SK-N-SH (cell line): ENCODE measurements around the gene SCNN1B. TPM values are rescaled to one million over a fixed set of nuclear protein-coding genes. Genes with fewer than 3 reads are reported as not detected.

ENCODE experiments used
- CTCF ChIA-PET: fragments of 300-600, 350-600 bp; formaldehyde crosslinking; extraction: SDS; loops from one replicate; lab custom pipeline; 2021; lab: Yijun Ruan, JAX
- POLR2A ChIA-PET: fragments of 350-600 bp; sonication (Branson Sonifier 250); formaldehyde crosslinking; extraction: SDS; loops from one replicate; lab custom pipeline; 2020; ENCODE audit warnings: antibody characterized with exemption, inconsistent platforms; lab: Yijun Ruan, JAX
- DNase-seq: peaks from one replicate; pipeline ENCODE4 v3.0.0; 2012
- H2AFZ ChIP-seq: fragments of 200-600 bp; sonication (generic); 2 replicates; pipeline ENCODE4 v1.8.1; 2016; ENCODE audit warnings: antibody characterized with exemption, mild to moderate bottlenecking, low read depth
- H3F3A ChIP-seq: fragments of 200-600 bp; sonication (generic); replicated peaks from 2 replicates; pipeline ENCODE3; 2016; ENCODE audit warnings: antibody characterized with exemption, mild to moderate bottlenecking; ENCODE audit not compliant: insufficient read depth
- H3K27ac ChIP-seq, 2 experiments: fragments of 200-500 bp in 1 of 2; fragments of 200-600 bp in 1 of 2; sonication (Bioruptor generic) in 1 of 2; sonication (generic), shearing (Covaris generic) in 1 of 2; 2 replicates each; pipeline versions ENCODE4 v1.5.1 to v1.6.1; 2014 to 2016; ENCODE audit warnings: low read depth in 2 of 2, inconsistent platforms in 1 of 2, low read length in 1 of 2, mild to moderate bottlenecking in 1 of 2, mixed read lengths in 1 of 2
- H3K27me3 ChIP-seq: fragments of 200-600 bp; sonication (generic), shearing (Covaris generic); 2 replicates; pipeline ENCODE4 v1.6.1; 2016; ENCODE audit warnings: mixed run types; ENCODE audit not compliant: insufficient read depth
- H3K36me3 ChIP-seq, 2 experiments: fragments of 200-500 bp in 1 of 2; fragments of 200-600 bp in 1 of 2; sonication (Bioruptor generic) in 1 of 2; sonication (generic) in 1 of 2; replicated peaks in 1 of 2; 2 replicates each; pipeline versions ENCODE3 to v1.5.1; 2014 to 2016; ENCODE audit warnings: low read length in 1 of 2, mild to moderate bottlenecking in 1 of 2; ENCODE audit not compliant: insufficient read depth in 2 of 2, control insufficient read depth in 1 of 2
- H3K4me1 ChIP-seq, 2 experiments: fragments of 200-500 bp in 1 of 2; fragments of 200-600 bp in 1 of 2; sonication (Bioruptor generic) in 1 of 2; sonication (generic), shearing (Covaris generic) in 1 of 2; 2 replicates each; pipeline versions ENCODE4 v1.5.1 to v1.6.1; 2014 to 2016; ENCODE audit warnings: low read depth in 1 of 2, low read length in 1 of 2, mixed run types in 1 of 2; ENCODE audit not compliant: insufficient read depth in 2 of 2, control insufficient read depth in 1 of 2
- H3K4me2 ChIP-seq: fragments of 200-600 bp; sonication (generic), shearing (Covaris generic); 2 replicates; pipeline ENCODE4 v1.6.1; 2017; ENCODE audit warnings: mixed run types
- H3K4me3 ChIP-seq, 2 experiments: fragments of 200-500 bp in 1 of 2; fragments of 200-600 bp in 1 of 2; sonication (Bioruptor generic) in 1 of 2; sonication (generic), shearing (Covaris generic) in 1 of 2; 2 replicates each; pipeline versions ENCODE4 v1.5.1 to v1.8.1; 2014 to 2016; ENCODE audit warnings: low read depth in 2 of 2, inconsistent platforms in 1 of 2, low read length in 1 of 2, mild to moderate bottlenecking in 1 of 2, mixed read lengths in 1 of 2, moderate library complexity in 1 of 2
- H3K79me2 ChIP-seq: fragments of 200-600 bp; sonication (generic); 2 replicates; pipeline ENCODE4 v1.8.1; 2017; ENCODE audit warnings: mild to moderate bottlenecking; ENCODE audit not compliant: insufficient read depth
- H3K9ac ChIP-seq: fragments of 200-600 bp; sonication (generic); 2 replicates; pipeline ENCODE4 v1.6.1; 2017; ENCODE audit warnings: mixed run types
- H3K9me2 ChIP-seq: fragments of 200-600 bp; sonication (generic); 2 replicates; pipeline ENCODE4 v1.6.1; 2017; ENCODE audit warnings: mixed run types
- H3K9me3 ChIP-seq: fragments of 200-600 bp; sonication (generic); 2 replicates; pipeline ENCODE4 v1.6.1; 2017; ENCODE audit warnings: mixed run types, mild to moderate bottlenecking, moderate library complexity
- H4K20me1 ChIP-seq: fragments of 200-600 bp; sonication (generic); 2 replicates; pipeline ENCODE4 v1.6.1; 2017; ENCODE audit warnings: mild to moderate bottlenecking, mixed run types; ENCODE audit not compliant: insufficient read depth
- ELF1 ChIP-seq: IDR thresholded peaks from 2 replicates; pipeline ENCODE4 v1.4.0; 2012
- FOSL2 ChIP-seq: IDR thresholded peaks from 2 replicates; pipeline ENCODE4 v1.4.0; 2012; ENCODE audit warnings: low read depth, mild to moderate bottlenecking, moderate library complexity, borderline replicate concordance
- FOXJ3 ChIP-seq: sonication (generic); formaldehyde crosslinking; IDR thresholded peaks from 2 replicates; pipeline ENCODE4 v1.5.1; 2020; ENCODE audit warnings: mild to moderate bottlenecking, missing genetic modification reagents
- FOXM1 ChIP-seq: IDR thresholded peaks from 2 replicates; pipeline ENCODE4 v1.4.0; 2012; ENCODE audit warnings: low read depth, mild to moderate bottlenecking
- GABPA ChIP-seq: IDR thresholded peaks from 2 replicates; pipeline ENCODE4 v1.4.0; 2012; ENCODE audit warnings: low read depth, mild to moderate bottlenecking
- GATA2 ChIP-seq: sonication (generic); formaldehyde crosslinking; IDR thresholded peaks from 2 replicates; pipeline ENCODE4 v1.5.0; 2020; ENCODE audit warnings: mild to moderate bottlenecking, missing genetic modification reagents
- JUND ChIP-seq: IDR thresholded peaks from 2 replicates; pipeline ENCODE4 v1.4.0; 2012
- MEF2A ChIP-seq: IDR thresholded peaks from 2 replicates; pipeline ENCODE4 v1.4.0; 2012; ENCODE audit warnings: low read depth, borderline replicate concordance
- RXRA ChIP-seq: IDR thresholded peaks from 2 replicates; pipeline ENCODE4 v1.4.0; 2012; ENCODE audit warnings: low read depth, mild to moderate bottlenecking, borderline replicate concordance
- SIN3A ChIP-seq: IDR thresholded peaks from 2 replicates; pipeline ENCODE4 v1.6.1; 2012; ENCODE audit warnings: low read depth, mild to moderate bottlenecking, low read length, moderate library complexity, borderline replicate concordance
- YY1 ChIP-seq: IDR thresholded peaks from 2 replicates; pipeline ENCODE4 v1.4.0; 2012; ENCODE audit warnings: low read depth, mild to moderate bottlenecking
- WGBS: methylation state at CpG from one replicate; pipeline ENCODE4 v1.1.6; 2017; ENCODE audit warnings: low lambda C conversion rate; 5-methylcytosine and 5-hydroxymethylcytosine counted together
- polyA plus RNA-seq, 3 experiments: library from polyadenylated mRNA; depleted of rRNA; stranded (reverse); fragments of >200 nt; gene quantifications; 2 replicates each; pipeline ENCODE4 v1.2.3, GENCODE V29; 2012
- TF ChIP-seq, protein P1 (sequence below): fragments of 150-350 bp; IDR thresholded peaks from 2 replicates; pipeline ENCODE4 v1.6.1; 2017; ENCODE audit warnings: antibody characterized with exemption, low read length, low read depth, borderline replicate concordance
- TF ChIP-seq, protein P2 (sequence below): IDR thresholded peaks from 2 replicates; pipeline ENCODE4 v1.4.0; 2012; ENCODE audit warnings: low read depth
- TF ChIP-seq, protein P3 (sequence below): IDR thresholded peaks from 2 replicates; pipeline ENCODE4 v1.4.0; 2012; ENCODE audit warnings: low read depth, borderline replicate concordance
- TF ChIP-seq, protein P4 (sequence below): IDR thresholded peaks from 2 replicates; pipeline ENCODE4 v1.4.0; 2012; ENCODE audit warnings: low read depth, borderline replicate concordance

The SCNN1B gene
- polyA plus RNA-seq, 1 of the 3 experiments (the other 2 are of a cell fraction): not detected

DNA sequence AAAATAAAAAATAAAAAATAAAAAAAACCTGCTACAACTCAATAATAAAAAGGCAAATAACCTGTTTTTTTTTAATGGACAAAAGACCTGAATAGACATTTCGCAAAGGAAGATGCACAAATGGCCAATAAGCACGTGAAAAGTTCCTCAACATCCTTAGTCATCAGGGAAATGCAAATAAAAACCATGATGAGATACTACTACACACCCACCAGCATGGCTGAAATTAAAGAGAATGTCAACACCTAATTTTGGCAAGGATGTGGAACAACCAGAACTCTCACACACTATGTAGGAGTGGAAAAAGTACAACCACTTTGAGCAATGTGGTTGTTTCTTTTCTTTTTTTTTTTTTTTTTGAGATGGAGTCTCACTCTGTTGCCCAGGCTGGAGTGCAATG is 126.2 kb downstream of the SCNN1B start:
- ChIA-PET CTCF (no interaction called here), POLR2A (no interaction called here)
- DNase-seq: no peak
- H3K9ac ChIP-seq: no peak overlapping the region
- no peaks in the 10 kb centered on the region for H3K9me2 ChIP-seq
- peaks cover 11 to 24% of the 10 kb centered on the region in 2 experiments for H3K36me3 ChIP-seq
- H3K27ac ChIP-seq: no peak overlapping the region
- no peak overlapping the region for H2AFZ ChIP-seq
- no peak for TF ChIP-seq ELF1
- TF ChIP-seq FOXM1: no peak
- TF ChIP-seq, protein P1, sequence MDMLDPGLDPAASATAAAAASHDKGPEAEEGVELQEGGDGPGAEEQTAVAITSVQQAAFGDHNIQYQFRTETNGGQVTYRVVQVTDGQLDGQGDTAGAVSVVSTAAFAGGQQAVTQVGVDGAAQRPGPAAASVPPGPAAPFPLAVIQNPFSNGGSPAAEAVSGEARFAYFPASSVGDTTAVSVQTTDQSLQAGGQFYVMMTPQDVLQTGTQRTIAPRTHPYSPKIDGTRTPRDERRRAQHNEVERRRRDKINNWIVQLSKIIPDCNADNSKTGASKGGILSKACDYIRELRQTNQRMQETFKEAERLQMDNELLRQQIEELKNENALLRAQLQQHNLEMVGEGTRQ: no peak
- TF ChIP-seq GATA2: no peak
- no peak for TF ChIP-seq YY1
- TF ChIP-seq, protein P2, sequence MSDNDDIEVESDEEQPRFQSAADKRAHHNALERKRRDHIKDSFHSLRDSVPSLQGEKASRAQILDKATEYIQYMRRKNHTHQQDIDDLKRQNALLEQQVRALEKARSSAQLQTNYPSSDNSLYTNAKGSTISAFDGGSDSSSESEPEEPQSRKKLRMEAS: no peak
- TF ChIP-seq GABPA: no peak
- TF ChIP-seq SIN3A: no peak
- no peak for TF ChIP-seq FOXJ3
- no peak for TF ChIP-seq FOSL2
- no peak for TF ChIP-seq RXRA
- TF ChIP-seq, protein P3, sequence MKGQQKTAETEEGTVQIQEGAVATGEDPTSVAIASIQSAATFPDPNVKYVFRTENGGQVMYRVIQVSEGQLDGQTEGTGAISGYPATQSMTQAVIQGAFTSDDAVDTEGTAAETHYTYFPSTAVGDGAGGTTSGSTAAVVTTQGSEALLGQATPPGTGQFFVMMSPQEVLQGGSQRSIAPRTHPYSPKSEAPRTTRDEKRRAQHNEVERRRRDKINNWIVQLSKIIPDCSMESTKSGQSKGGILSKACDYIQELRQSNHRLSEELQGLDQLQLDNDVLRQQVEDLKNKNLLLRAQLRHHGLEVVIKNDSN: no peak
- TF ChIP-seq, protein P4, sequence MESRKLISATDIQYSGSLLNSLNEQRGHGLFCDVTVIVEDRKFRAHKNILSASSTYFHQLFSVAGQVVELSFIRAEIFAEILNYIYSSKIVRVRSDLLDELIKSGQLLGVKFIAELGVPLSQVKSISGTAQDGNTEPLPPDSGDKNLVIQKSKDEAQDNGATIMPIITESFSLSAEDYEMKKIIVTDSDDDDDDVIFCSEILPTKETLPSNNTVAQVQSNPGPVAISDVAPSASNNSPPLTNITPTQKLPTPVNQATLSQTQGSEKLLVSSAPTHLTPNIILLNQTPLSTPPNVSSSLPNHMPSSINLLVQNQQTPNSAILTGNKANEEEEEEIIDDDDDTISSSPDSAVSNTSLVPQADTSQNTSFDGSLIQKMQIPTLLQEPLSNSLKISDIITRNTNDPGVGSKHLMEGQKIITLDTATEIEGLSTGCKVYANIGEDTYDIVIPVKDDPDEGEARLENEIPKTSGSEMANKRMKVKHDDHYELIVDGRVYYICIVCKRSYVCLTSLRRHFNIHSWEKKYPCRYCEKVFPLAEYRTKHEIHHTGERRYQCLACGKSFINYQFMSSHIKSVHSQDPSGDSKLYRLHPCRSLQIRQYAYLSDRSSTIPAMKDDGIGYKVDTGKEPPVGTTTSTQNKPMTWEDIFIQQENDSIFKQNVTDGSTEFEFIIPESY: no peak
- no peak for TF ChIP-seq JUND
- TF ChIP-seq MEF2A: no peak
- H3K79me2 ChIP-seq: no peaks in the 10 kb centered on the region
- no peaks in the 10 kb centered on the region for H3K27me3 ChIP-seq
- no peak overlapping the region for H3K4me2 ChIP-seq
- no peaks in the 10 kb centered on the region for H3K9me3 ChIP-seq
- no peaks in the 10 kb centered on the region for H4K20me1 ChIP-seq
- H3F3A ChIP-seq: peaks cover 15% of the 10 kb centered on the region
- peaks cover 0 to 10% of the 10 kb centered on the region in 2 experiments; a peak in 2 of 4 replicates for H3K4me1 ChIP-seq
- no peak overlapping the region for H3K4me3 ChIP-seq
- 85% methylated on average over 2 of the region's 2 CpGs for WGBS

Other genes with a start within 250 kb of the SCNN1B start
- 2.8 and 3.2 TPM in 2 replicates for gene USP31, start 152.8 kb upstream of the SCNN1B start, polyA plus RNA-seq (2012; rRNA removed)
- gene SCNN1G, start 119.6 kb upstream of the SCNN1B start, polyA plus RNA-seq (2012; rRNA removed): not detected in 2 replicates
- 33.0 and 34.7 TPM in 2 replicates for gene COG7, start 150.9 kb downstream of the SCNN1B start, polyA plus RNA-seq (2012; rRNA removed)
- 23.4 and 29.2 TPM in 2 replicates for gene GGA2, start 208.2 kb downstream of the SCNN1B start, polyA plus RNA-seq (2012; rRNA removed)